ENCODE results near the gene ZNF512.

DNA sequence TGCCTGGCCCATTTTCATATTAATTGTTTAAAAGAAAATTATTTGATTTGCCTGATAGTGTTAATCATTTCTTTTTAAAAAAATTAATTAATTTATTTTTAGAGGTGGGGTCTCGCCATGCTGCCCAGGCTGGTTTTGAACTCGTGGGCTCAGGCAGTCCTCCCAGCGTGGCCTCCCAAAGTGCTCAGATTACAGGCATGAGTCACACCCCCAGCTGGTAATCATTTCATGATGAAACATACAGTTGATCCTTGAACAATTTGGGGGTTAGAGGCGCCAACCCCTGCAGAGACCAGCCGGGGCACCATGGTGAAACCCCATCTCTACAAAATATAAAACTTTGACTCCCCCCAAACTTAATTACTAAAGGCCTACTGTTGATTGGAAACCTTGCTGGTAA is 53.9 kb downstream of the ZNF512 start:
- no peak for TF ChIP-seq POLR2A (IDR thresholded peaks at IDR 0.05)
- TF ChIP-seq, protein P1, sequence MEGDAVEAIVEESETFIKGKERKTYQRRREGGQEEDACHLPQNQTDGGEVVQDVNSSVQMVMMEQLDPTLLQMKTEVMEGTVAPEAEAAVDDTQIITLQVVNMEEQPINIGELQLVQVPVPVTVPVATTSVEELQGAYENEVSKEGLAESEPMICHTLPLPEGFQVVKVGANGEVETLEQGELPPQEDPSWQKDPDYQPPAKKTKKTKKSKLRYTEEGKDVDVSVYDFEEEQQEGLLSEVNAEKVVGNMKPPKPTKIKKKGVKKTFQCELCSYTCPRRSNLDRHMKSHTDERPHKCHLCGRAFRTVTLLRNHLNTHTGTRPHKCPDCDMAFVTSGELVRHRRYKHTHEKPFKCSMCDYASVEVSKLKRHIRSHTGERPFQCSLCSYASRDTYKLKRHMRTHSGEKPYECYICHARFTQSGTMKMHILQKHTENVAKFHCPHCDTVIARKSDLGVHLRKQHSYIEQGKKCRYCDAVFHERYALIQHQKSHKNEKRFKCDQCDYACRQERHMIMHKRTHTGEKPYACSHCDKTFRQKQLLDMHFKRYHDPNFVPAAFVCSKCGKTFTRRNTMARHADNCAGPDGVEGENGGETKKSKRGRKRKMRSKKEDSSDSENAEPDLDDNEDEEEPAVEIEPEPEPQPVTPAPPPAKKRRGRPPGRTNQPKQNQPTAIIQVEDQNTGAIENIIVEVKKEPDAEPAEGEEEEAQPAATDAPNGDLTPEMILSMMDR (IDR thresholded peaks at IDR 0.05) = no peak
